HepG2 (cell line): ENCODE results near the gene SLC50A1. TPM values are rescaled to one million over a fixed set of nuclear protein-coding genes. Genes with fewer than 3 reads are reported as not detected.

ENCODE experiments used
- EEA1 ChIP-seq: sonication (generic); formaldehyde crosslinking; IDR thresholded peaks from 2 replicates; pipeline ENCODE4 v1.5.1; 2020; ENCODE audit warnings: mild to moderate bottlenecking, missing genetic modification reagents, borderline replicate concordance
- FOXC1 ChIP-seq: sonication (generic); formaldehyde crosslinking; IDR thresholded peaks from 2 replicates; pipeline ENCODE4 v1.8.0; 2022; ENCODE audit warnings: mild to moderate bottlenecking, missing genetic modification reagents, borderline replicate concordance
- GATA4 ChIP-seq: sonication (generic); IDR thresholded peaks from 2 replicates; pipeline ENCODE4 v1.6.1; 2016; ENCODE audit warnings: antibody characterized with exemption, low read depth, borderline replicate concordance
- MBNL3 ChIP-seq: fragments of 250-450 bp; sonication (Bioruptor Pico); conservative IDR thresholded peaks from 2 replicates; pipeline ENCODE4 v1.8.0; 2022; ENCODE audit warnings: mild to moderate bottlenecking, inconsistent platforms
- NFYC ChIP-seq: IDR thresholded peaks from 2 replicates; pipeline ENCODE4 v1.6.1; 2016; ENCODE audit warnings: missing genetic modification reagents, missing compliant biosample characterization
- PAWR ChIP-seq: sonication (generic); formaldehyde crosslinking; IDR thresholded peaks from 2 replicates; pipeline ENCODE4 v1.4.0; 2020; ENCODE audit warnings: missing genetic modification reagents, mild to moderate bottlenecking, borderline replicate concordance
- PCBP1 ChIP-seq: fragments of 200-400 bp; formaldehyde crosslinking; IDR thresholded peaks from 2 replicates; pipeline ENCODE4 v1.6.1; 2017; ENCODE audit warnings: mild to moderate bottlenecking, low read depth, low read length, borderline replicate concordance
- POLR2AphosphoS5 ChIP-seq: IDR thresholded peaks from 2 replicates; pipeline ENCODE4 v1.6.1; 2012; ENCODE audit warnings: low read depth, low read length
- TCF7L2 ChIP-seq: IDR thresholded peaks from 2 replicates; pipeline ENCODE4 v1.6.1; 2011; ENCODE audit warnings: mild to moderate bottlenecking, low read depth, low read length, moderate library complexity
- THAP11 ChIP-seq: IDR thresholded peaks from 2 replicates; pipeline ENCODE4 v1.6.1; 2016; ENCODE audit warnings: missing biosample characterization, missing genetic modification reagents
- ZKSCAN8 ChIP-seq: IDR thresholded peaks from 2 replicates; pipeline ENCODE4 v1.6.1; 2016; ENCODE audit warnings: borderline replicate concordance, missing genetic modification reagents, missing compliant biosample characterization
- ZMYM4 ChIP-seq: sonication (generic); formaldehyde crosslinking; IDR thresholded peaks from 2 replicates; pipeline ENCODE4 v1.8.1; 2023; ENCODE audit warnings: mild to moderate bottlenecking, missing genetic modification reagents
- ZNF343 ChIP-seq: sonication (generic); formaldehyde crosslinking; IDR thresholded peaks from 2 replicates; pipeline ENCODE4 v1.4.0; 2020; ENCODE audit warnings: mild to moderate bottlenecking, missing genetic modification reagents
- ZNF530 ChIP-seq: sonication (generic); formaldehyde crosslinking; IDR thresholded peaks from 2 replicates; pipeline ENCODE4 v1.5.0; 2020; ENCODE audit warnings: low read depth, mild to moderate bottlenecking, missing genetic modification reagents
- ZNF562 ChIP-seq: sonication (generic); formaldehyde crosslinking; IDR thresholded peaks from 2 replicates; pipeline ENCODE4 v1.8.0; 2022; ENCODE audit warnings: missing genetic modification reagents, borderline replicate concordance
- ZNF629 ChIP-seq: sonication (generic); formaldehyde crosslinking; conservative IDR thresholded peaks from 2 replicates; pipeline ENCODE4 v1.5.0; 2020; ENCODE audit warnings: missing genetic modification reagents
- ZNF672 ChIP-seq: sonication (generic); formaldehyde crosslinking; IDR thresholded peaks from 2 replicates; pipeline ENCODE4 v1.8.1; 2022; ENCODE audit warnings: missing genetic modification reagents
- ZNF775 ChIP-seq: sonication (generic); formaldehyde crosslinking; IDR thresholded peaks from 2 replicates; pipeline ENCODE4 v1.4.0; 2020; ENCODE audit warnings: missing genetic modification reagents, mild to moderate bottlenecking, moderate library complexity, borderline replicate concordance
- polyA plus RNA-seq, 8 experiments: library from polyadenylated mRNA; depleted of rRNA in 3 of 8; stranded (reverse) in 7 of 8; unstranded in 1 of 8; fragments of >200 nt; fragmentation: Illumina TruSeq in 4 of 8; extraction: Trizol in 4 of 8; gene quantifications; 2 replicates each; pipeline versions ENCODE4 v1.2.1 to v1.2.3, GENCODE V29; 2011 to 2016; ENCODE audit warnings: low read depth in 4 of 8, missing spikeins in 1 of 8, mixed read lengths in 1 of 8; ENCODE audit not compliant: insufficient read depth in 1 of 8
- total RNA-seq, 5 experiments: library from RNA; depleted of rRNA; stranded (reverse); fragments of >200 nt; fragmentation: Illumina TruSeq; extraction: Trizol; gene quantifications; 2 replicates each; pipeline ENCODE4 v1.2.3, GENCODE V29; 2016; ENCODE audit warnings: low read depth in 1 of 5
- TF ChIP-seq, protein P1 (sequence below): sonication (generic); formaldehyde crosslinking; IDR thresholded peaks from 2 replicates; pipeline ENCODE4 v1.8.1; 2023; ENCODE audit warnings: mild to moderate bottlenecking, missing genetic modification reagents
- TF ChIP-seq, protein P2 (sequence below), 2 experiments: fragments of 450-650 bp in 1 of 2; sonication (generic) in 1 of 2; formaldehyde crosslinking; IDR thresholded peaks; 2 replicates each; pipeline versions ENCODE4 v1.5.0 to v1.8.0; 2020 to 2022; ENCODE audit warnings: mild to moderate bottlenecking in 1 of 2, missing genetic modification reagents in 1 of 2
- TF ChIP-seq, protein P3 (sequence below): sonication (generic); formaldehyde crosslinking; IDR thresholded peaks from 2 replicates; pipeline ENCODE4 v1.4.0; 2020; ENCODE audit warnings: mild to moderate bottlenecking, missing genetic modification reagents, borderline replicate concordance

The SLC50A1 gene
- total and polyA plus RNA-seq, 2 of the 13 experiments (the other 11 are each of a cell fraction or from before 2014, with no cell fraction given), result 22.5 to 46.8 TPM

DNA sequence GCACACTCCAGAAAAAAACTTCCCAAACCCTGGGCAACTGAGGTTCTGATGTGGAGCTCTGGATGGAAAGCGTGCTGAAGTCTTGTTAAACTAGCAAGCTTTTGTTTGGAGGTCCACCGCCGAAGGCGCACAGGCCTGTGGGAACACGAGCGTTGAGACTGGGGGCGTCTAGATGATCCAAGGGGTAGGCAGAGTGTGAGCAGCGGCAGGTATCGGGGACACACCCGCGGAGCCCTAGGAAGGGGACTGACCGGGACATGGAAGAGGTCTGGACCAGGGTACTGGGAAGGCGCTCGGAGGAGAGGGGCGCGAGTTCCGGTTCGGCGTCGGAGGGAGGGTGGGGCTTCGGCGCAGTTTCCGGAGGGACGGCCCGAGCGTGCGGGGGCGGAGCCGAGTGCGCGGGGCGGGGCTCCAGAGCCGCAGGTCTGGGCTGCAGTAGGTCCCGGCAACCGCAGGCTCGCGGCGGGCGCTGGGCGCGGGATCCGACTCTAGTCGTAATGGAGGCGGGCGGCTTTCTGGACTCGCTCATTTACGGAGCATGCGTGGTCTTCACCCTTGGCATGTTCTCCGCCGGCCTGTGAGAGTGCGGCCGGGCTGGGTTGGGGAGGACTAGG, at the start of gene SLC50A1 (continued):
- TF ChIP-seq ZNF343 (peak; percentile 73; the same call in 1 of the 2 replicates), MBNL3 (CRISPR knock-in tag) (0 out of 2 replicates have a peak, but pooled peaks have one; percentile 42), ZNF562 (CRISPR knock-in tag) (no peak), ZNF629 (0 out of 2 replicates have a peak, but pooled peaks have one; percentile 4), POLR2AphosphoS5 (peak; percentile 74), THAP11 (CRISPR knock-in tag) (peak; percentile 79), FOXC1 (peak; percentile 56; the same call in 1 of the 2 replicates), ZKSCAN8 (CRISPR knock-in tag) (peak; percentile 29; the same call in 1 of the 2 replicates), ZNF530 (CRISPR knock-in tag) (no peak), ZMYM4 (CRISPR knock-in tag) (peak; percentile 39; the same call in 1 of the 2 replicates), GATA4 (0 out of 2 replicates have a peak, but pooled peaks have one; percentile 18), PAWR (CRISPR knock-in tag) (0 out of 2 replicates have a peak, but pooled peaks have one; percentile 44), NFYC (peak; percentile 5; the same call in 1 of the 2 replicates), ZNF672 (CRISPR knock-in tag) (no peak), TCF7L2 (no peak), ZNF775 (CRISPR knock-in tag) (peak; percentile 66; the same call in 1 of the 2 replicates), EEA1 (CRISPR knock-in tag) (no peak), PCBP1 (no peak)
- TF ChIP-seq, protein P1, sequence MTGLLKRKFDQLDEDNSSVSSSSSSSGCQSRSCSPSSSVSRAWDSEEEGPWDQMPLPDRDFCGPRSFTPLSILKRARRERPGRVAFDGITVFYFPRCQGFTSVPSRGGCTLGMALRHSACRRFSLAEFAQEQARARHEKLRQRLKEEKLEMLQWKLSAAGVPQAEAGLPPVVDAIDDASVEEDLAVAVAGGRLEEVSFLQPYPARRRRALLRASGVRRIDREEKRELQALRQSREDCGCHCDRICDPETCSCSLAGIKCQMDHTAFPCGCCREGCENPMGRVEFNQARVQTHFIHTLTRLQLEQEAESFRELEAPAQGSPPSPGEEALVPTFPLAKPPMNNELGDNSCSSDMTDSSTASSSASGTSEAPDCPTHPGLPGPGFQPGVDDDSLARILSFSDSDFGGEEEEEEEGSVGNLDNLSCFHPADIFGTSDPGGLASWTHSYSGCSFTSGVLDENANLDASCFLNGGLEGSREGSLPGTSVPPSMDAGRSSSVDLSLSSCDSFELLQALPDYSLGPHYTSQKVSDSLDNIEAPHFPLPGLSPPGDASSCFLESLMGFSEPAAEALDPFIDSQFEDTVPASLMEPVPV (CRISPR knock-in tag), result 0 out of 2 replicates have a peak, but pooled peaks have one; percentile 15
- TF ChIP-seq, protein P2, sequence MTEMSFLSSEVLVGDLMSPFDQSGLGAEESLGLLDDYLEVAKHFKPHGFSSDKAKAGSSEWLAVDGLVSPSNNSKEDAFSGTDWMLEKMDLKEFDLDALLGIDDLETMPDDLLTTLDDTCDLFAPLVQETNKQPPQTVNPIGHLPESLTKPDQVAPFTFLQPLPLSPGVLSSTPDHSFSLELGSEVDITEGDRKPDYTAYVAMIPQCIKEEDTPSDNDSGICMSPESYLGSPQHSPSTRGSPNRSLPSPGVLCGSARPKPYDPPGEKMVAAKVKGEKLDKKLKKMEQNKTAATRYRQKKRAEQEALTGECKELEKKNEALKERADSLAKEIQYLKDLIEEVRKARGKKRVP (CRISPR knock-in tag; IDR thresholded peaks at IDR 0.05), result 0 out of 4 replicates have a peak, but pooled peaks of 1 of the 2 experiments have one; percentile 36
- TF ChIP-seq, protein P3, sequence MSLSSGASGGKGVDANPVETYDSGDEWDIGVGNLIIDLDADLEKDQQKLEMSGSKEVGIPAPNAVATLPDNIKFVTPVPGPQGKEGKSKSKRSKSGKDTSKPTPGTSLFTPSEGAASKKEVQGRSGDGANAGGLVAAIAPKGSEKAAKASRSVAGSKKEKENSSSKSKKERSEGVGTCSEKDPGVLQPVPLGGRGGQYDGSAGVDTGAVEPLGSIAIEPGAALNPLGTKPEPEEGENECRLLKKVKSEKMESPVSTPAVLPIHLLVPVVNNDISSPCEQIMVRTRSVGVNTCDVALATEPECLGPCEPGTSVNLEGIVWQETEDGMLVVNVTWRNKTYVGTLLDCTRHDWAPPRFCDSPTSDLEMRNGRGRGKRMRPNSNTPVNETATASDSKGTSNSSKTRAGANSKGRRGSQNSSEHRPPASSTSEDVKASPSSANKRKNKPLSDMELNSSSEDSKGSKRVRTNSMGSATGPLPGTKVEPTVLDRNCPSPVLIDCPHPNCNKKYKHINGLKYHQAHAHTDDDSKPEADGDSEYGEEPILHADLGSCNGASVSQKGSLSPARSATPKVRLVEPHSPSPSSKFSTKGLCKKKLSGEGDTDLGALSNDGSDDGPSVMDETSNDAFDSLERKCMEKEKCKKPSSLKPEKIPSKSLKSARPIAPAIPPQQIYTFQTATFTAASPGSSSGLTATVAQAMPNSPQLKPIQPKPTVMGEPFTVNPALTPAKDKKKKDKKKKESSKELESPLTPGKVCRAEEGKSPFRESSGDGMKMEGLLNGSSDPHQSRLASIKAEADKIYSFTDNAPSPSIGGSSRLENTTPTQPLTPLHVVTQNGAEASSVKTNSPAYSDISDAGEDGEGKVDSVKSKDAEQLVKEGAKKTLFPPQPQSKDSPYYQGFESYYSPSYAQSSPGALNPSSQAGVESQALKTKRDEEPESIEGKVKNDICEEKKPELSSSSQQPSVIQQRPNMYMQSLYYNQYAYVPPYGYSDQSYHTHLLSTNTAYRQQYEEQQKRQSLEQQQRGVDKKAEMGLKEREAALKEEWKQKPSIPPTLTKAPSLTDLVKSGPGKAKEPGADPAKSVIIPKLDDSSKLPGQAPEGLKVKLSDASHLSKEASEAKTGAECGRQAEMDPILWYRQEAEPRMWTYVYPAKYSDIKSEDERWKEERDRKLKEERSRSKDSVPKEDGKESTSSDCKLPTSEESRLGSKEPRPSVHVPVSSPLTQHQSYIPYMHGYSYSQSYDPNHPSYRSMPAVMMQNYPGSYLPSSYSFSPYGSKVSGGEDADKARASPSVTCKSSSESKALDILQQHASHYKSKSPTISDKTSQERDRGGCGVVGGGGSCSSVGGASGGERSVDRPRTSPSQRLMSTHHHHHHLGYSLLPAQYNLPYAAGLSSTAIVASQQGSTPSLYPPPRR (CRISPR knock-in tag), result 0 out of 2 replicates have a peak, but pooled peaks have one; percentile 15
